Smooth muscle cell of the umbilical artery (primary cell): ENCODE results near the gene ARHGAP5. TPM values are rescaled to one million over a fixed set of nuclear protein-coding genes. Genes with fewer than 3 reads are reported as not detected.

ENCODE experiments used
- total RNA-seq: library from RNA; depleted of rRNA; stranded (reverse); fragments of >200 nt; gene quantifications from 2 replicates; pipeline ENCODE4 v1.2.3, GENCODE V29; 2014

Gene ARHGAP5, protein sequence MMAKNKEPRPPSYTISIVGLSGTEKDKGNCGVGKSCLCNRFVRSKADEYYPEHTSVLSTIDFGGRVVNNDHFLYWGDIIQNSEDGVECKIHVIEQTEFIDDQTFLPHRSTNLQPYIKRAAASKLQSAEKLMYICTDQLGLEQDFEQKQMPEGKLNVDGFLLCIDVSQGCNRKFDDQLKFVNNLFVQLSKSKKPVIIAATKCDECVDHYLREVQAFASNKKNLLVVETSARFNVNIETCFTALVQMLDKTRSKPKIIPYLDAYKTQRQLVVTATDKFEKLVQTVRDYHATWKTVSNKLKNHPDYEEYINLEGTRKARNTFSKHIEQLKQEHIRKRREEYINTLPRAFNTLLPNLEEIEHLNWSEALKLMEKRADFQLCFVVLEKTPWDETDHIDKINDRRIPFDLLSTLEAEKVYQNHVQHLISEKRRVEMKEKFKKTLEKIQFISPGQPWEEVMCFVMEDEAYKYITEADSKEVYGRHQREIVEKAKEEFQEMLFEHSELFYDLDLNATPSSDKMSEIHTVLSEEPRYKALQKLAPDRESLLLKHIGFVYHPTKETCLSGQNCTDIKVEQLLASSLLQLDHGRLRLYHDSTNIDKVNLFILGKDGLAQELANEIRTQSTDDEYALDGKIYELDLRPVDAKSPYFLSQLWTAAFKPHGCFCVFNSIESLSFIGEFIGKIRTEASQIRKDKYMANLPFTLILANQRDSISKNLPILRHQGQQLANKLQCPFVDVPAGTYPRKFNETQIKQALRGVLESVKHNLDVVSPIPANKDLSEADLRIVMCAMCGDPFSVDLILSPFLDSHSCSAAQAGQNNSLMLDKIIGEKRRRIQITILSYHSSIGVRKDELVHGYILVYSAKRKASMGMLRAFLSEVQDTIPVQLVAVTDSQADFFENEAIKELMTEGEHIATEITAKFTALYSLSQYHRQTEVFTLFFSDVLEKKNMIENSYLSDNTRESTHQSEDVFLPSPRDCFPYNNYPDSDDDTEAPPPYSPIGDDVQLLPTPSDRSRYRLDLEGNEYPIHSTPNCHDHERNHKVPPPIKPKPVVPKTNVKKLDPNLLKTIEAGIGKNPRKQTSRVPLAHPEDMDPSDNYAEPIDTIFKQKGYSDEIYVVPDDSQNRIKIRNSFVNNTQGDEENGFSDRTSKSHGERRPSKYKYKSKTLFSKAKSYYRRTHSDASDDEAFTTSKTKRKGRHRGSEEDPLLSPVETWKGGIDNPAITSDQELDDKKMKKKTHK (N-terminal part only)
- total RNA-seq: 140 and 183 TPM in 2 replicates

DNA sequence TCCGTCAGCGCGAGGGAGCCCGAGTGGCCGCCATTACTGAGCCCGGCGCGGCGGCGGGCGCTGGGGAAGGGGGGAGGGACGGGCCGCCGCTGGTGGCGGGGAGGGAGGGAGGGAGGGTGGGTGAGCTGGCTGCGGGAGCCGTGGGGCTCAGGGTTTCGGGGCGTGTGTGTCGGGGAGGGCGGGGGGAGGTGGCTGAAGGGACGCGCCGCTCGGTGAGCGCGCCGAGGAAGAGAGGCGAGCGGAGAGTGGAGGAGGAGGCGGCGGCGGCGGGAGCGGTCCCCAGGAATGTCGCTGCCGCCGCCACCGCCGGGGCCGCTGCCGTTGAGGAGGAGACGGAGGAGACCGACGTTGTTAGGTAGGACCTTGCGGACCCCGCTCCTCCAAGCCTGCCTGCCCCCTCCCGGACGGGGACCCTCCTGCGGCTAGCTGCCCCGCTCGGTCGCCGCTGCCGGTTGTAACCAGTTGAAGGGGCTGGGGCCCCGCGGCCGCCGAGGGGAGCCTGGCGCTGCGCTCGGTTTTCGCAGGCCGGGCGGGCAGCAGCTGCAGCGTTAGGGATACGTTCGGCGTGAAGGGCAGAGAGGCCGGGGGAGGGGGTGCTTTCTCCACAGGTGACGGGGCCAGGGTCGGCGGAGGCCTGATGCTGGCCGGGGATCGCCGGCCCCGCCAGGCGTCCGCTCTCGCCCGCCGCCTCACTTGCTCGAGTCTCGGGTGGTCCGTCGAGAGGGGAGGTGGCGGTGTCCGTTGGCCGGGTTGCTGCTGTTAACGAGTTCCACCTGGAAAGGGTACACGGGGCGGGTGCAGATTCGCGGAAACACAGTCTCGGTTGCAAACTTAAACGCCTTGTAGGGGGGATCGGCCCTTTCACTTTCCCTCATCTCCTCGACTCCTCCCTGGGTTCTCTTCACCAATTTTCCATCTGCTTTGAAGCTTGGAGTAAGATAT lies at the start of gene ARHGAP5:
TSS of gene ARHGAP5 (plus strand) at position 224 of the 942 bp plus-strand sequence. CDS start 13,366 bp downstream, outside the sequence.

DNA sequence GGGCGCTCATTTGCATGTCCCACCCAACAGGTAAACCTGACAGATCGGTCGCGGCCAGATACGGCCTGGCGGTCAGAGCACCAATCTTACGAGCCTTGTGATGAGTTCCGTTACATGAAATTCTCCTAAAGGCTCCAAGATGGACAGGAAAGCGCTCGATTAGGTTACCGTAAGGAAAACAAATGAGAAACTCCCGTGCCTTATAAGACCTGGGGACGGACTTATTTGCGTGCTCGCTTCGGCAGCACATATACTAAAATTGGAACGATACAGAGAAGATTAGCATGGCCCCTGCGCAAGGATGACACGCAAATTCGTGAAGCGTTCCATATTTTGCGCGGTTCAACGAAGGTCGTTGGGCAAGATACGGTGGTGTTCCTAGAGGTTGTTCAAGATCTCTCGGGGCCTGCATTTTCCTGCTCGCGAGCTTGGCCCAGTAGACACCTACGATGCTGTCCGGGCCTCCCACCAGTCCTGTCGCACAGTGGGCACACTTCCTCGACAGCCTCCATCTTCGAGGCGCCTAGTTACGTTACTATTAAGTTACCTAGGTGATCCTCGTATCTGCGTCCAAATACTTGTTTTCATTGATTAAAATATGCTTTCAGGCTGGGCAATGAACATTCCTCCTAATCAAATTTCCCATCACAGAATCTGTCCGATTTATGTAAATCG lies 124.8 kb downstream of the ARHGAP5 start, which contains the start of gene RNU6-7:
TSS of gene RNU6-7 (plus strand) at position 230 of the 675 bp plus-strand sequence.

DNA sequence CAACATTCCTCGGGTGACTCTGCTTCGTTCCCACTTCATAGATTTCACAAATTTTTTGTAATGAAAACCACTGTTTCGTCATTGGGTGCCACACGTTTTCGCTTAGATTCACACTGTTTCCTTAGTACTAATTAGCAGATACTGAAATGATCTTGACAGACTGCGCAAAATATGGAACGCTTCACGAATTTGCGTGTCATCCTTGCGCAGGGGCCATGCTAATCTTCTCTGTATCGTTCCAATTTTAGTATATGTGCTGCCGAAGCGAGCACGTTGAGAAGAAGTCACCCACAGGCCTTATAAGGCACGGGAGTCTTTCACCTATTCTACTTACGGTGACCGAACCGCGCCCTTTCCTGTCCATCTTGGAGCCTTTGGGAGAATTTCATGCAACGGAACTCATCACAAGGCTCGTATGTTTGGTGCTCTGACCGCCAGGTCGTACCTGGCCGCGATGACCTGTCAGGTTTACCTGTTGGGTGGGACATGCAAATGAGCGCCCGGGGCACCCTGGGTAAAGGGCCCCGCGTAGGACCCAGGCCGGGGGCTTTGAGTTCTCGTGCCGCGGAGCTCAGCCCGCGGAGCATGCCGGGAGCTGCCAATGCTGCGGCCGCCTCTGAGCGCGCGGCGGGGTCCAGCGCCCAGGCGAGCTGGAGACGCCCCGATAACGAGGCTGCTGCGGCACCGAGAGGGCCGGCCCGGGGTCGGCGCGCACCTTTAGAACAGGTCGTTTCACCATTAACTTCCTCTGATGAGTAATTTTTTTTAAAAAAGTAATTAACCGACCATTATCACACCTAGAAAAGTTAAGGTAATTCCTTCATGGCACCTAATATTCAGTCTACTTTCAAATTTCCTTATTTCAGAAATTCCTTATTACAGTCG lies 126.1 kb downstream of the ARHGAP5 start, which contains the start of gene RNU6-8:
TSS of gene RNU6-8 (minus strand) at position 272 of the 885 bp plus-strand sequence.

Other genes with a start within 250 kb of the ARHGAP5 start
- not detected in 2 replicates for gene RNU6-7, start 124.7 kb downstream of the ARHGAP5 start, total RNA-seq
- gene RNU6-8, start 126.0 kb downstream of the ARHGAP5 start, total RNA-seq: not detected in 2 replicates